GM15510 (cell line): ENCODE data around the gene RNU6-9.

Experiments used
- POLR2A ChIP-seq: IDR thresholded peaks from 3 replicates; pipeline ENCODE4 v1.6.1; 2011; ENCODE audit warnings: borderline replicate concordance; ENCODE audit not compliant: insufficient read length; ENCODE audit errors: extremely low read depth

Gene RNU6-9

GRCh38 chr19:917323-918151 lies 24.3 kb downstream of the RNU6-9 start, which contains the start of gene KISS1R:
Gene KISS1R, plus strand, starts transcription at chr19:917333. Its CDS starts 170 bp downstream, at chr19:917503.
- no peak for TF ChIP-seq POLR2A

DNA sequence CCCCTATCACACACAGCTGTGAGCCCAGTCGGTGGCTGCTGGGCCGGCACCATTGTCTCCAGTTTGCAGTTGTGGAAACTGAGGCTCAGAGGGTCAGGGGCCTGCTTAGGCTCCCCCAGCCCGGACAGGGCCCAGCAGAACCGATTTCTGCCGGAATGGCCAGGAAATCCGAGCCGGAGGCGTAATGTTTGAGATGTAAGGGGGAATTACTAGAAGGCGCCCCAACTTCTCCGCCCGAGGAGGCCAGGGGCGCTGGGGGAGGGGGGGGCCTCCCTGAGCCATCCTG lies 24.8 kb downstream of the RNU6-9 start:
- no peak for TF ChIP-seq POLR2A

DNA sequence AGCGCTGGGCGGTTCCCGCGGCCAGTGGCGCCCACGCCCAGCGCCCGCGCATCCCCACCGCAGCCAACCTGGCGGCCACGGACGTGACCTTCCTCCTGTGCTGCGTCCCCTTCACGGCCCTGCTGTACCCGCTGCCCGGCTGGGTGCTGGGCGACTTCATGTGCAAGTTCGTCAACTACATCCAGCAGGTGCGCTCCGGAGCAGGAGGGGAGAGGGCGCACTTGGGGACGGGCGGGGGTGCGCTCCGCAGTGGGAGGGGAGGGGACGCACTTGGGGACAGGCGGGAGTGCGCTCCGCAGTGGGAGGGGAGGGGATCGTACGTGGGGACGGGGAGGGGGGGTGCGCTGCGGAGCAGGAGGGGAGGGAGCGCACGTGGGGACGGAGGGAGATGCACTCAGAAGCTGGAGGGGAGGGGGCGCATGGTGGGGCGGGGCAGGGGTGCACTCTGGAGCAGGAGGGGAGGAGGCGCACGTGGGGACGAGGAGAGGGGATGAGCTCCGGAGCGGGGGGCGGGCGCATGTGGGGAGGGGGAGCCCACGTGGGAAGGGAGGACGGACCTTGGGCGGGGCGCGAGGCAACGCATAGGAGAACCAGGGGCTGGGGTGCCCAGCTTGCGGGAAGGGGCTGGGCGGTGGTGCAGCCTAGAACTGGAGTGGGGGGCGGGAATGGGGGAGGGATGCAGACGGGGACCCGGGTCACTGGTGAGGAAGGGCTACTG lies 25.4 kb downstream of the RNU6-9 start:
- no peak for TF ChIP-seq POLR2A

DNA sequence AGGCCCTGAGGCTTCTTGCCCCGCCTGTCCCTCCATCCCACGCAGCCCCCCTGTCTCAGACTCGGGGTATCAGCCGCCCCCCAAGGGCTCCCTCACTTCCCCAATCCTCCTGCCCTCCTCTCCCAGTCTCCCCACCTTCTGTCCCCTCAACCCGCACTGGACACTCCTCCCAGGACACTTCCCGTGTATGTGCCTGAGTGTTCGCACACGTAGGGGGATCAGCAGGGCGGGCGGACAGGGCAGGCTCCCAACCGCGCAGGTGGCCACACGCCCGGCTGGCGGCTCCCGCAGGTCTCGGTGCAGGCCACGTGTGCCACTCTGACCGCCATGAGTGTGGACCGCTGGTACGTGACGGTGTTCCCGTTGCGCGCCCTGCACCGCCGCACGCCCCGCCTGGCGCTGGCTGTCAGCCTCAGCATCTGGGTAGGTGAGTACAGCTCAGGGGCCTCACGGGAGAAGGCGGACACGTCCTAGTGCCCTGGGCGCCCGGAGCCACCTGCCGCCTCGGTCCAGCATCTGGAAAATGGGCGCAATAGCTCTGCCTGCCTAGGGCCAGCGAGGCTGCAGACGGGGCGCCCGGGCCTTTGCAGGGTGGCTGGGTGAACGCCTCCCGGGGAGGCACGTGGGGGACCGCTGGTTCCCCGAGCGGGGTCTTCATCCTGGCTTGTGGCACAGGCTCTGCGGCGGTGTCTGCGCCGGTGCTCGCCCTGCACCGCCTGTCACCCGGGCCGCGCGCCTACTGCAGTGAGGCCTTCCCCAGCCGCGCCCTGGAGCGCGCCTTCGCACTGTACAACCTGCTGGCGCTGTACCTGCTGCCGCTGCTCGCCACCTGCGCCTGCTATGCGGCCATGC lies 26.1 kb downstream of the RNU6-9 start:
- no peak for TF ChIP-seq POLR2A

- peak; percentile 34 for TF ChIP-seq POLR2A
Observed at GRCh38 chr19:920051-920864, 27.0 kb downstream of the RNU6-9 start.

DNA sequence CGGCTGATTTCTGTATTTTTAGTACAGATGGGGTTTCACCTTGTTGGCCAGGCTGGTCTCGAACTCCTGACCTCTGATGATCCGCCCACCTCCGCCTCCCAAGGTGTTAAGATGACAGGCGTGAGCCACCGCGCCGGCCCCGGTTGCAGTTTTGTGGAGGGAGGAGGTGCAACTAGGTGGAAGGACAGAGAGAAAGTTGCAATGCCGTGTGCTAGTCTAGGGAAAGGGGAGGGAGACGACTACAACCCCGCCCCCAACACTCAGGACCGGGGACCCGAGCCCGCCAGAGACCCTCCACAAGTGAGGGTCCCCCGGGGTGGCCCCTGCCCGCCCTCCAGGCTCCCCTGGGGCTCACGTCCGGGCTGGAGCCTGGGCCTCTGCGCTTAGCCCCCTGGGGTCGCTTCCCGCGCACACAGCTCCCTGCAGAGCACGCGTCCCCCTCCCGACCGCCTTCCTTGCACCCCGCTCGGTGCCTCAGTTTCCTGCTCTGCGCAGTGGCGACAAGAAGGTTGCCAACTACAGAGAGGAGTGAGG lies 31.3 kb downstream of the RNU6-9 start:
- no peak for TF ChIP-seq POLR2A

DNA sequence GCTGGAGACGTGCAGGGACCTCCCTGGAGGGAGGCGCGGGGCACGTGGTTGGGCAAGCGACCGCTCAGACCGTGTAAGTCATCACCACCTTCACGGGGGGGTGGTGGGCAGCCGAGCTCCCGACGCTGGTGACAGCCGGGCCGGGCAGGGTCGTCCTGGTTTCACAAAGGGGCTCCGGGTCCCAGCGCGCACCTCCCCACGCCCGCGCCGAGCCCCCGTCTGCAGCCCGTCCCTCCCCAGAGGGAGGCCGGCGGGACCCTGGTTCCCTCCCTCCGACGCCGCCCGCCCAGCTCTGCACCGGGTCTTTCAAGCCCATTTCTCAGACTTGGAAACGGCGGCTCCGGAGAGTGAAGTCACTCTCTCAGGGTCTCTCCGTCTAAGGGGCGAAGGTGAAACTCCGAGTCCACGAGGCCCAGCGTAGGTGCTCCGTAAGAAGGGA lies 31.8 kb downstream of the RNU6-9 start:
- peak; percentile 40 for TF ChIP-seq POLR2A

DNA sequence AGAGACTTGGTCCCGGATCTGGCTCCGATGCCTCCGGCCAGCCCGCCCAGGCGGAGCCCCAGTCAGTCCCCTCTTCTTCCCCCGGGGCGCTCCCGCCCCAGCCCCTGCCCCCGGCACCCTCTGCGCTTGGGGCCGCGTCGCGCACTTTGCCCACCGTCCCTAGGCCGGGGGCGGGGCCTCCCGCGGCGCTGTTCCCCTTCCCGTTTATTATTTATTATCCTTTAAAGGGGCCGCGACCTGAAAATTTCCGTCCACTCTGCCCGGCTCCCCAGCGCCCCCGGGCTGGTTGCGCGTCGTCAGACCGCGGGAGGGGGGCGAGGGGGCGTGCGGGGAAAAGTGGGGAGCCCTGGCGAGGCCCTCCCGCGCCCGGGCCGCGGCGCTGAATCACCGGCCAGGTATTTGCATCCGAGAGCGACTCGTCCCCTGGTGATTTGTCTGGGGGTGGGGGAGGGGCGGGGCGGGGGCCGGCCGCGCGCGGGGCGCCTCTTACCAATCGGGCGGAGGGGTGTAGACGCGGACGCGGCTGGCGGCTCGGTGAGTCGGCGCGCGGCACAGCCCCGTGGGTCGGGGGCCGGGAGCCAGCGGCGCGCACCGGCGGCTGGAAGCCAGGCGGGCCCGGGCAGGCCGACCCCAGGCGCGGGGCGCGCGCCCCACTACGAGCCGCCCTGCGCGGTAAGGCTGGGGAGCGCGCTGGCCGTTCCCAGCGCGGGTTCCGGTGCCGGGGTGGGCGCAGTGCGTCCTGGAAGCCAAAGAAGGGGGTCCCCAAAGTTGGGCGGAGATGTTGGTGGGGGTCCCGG lies 32.4 kb downstream of the RNU6-9 start, which contains the start of gene ARID3A:
TSS of gene ARID3A (plus strand) at position 510 of the 797 bp plus-strand sequence. CDS start 3,494 bp downstream, outside the sequence.
- peak; percentile 76 for TF ChIP-seq POLR2A

DNA sequence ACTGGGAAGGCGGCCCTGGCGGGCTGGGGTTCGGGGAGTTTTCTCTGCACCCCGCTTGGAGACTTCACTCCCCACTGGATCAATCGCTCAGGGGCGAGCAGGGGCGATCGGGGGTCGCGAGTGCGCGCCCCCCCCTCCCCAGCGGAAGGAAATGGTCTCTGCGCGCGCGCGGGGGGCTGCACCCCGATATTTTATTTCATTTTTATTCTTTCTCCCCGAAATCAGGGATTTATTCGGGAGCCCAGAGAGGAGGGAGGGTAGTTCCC lies 33.0 kb downstream of the RNU6-9 start:
- TF ChIP-seq POLR2A: no peak

DNA sequence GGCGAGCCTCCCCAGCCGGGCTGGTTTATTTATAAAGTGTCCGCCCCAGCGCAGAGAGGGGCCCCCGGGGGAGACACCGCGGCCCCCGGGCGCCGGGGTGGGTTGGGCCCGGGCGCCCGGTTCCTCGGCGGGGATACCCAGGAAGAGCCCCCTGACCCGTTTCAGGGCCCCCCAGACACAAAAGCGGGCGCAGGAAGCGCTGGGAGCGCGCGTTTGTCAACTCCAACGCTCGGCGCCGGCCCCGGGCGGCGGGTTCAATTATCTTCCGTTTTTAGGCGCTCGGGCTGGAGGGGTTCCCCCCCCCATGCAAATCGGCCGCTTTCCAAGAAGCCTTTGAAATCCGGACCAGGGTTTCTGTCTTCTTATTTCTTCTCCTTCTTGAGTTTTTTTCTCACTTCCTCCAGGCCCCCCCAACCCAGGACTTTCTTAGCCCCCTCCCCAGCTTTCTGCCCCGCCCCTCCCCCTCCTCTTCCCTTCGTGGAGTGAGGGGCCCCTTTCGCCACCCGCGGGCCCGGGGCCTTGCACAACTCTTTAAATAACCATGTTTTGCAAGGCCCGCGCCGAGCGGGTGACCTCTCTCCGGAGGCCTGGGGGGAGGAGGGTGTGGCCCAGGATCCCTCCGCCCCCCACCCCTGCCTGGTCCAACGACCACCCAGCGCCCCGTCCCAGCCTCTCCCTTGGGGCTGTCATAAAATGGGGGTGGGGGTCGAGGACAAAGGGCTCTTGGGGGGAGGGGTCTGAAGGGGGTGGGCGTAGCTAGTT lies 33.5 kb downstream of the RNU6-9 start:
- TF ChIP-seq POLR2A: peak; percentile 57

- TF ChIP-seq POLR2A: no peak
Observed at GRCh38 chr19:927351-927779, 34.1 kb downstream of the RNU6-9 start.

GRCh38 chr19:927780-928401 lies 34.6 kb downstream of the RNU6-9 start:
- TF ChIP-seq POLR2A: no peak
